Prostate gland (tissue), 2 donors: Measurements from ENCODE around the gene XIRP1. TPM values are rescaled to one million over a fixed set of nuclear protein-coding genes. Genes with fewer than 3 reads are reported as not detected.

Experiments used
- DNase-seq: peaks from one replicate; pipeline ENCODE4 v3.0.0-alpha.2; 2019; ENCODE audit warnings: low spot score
- H3K27ac ChIP-seq, 2 donors: fragments of 200-600 bp; sonication (generic); 2 replicates each; pipeline ENCODE4 v1.5.1; 2017 to 2019
- H3K27me3 ChIP-seq: fragments of 200-600 bp; sonication (generic); replicated peaks from 2 replicates; pipeline ENCODE4 v1.5.1; 2019; ENCODE audit not compliant: insufficient read depth
- H3K36me3 ChIP-seq, 2 donors: fragments of 200-600 bp; sonication (generic); 1 replicate in 1 of 2; 2 replicates in 1 of 2; pipeline versions ENCODE4 v1.5.1 to v1.8.1; 2017 to 2019
- H3K4me1 ChIP-seq: fragments of 200-600 bp; sonication (generic); replicated peaks from 2 replicates; pipeline ENCODE4 v1.5.1; 2019
- H3K4me3 ChIP-seq, 2 donors: fragments of 200-600 bp; sonication (generic); 2 replicates each; pipeline ENCODE4 v1.5.1; 2017 to 2019
- H3K9me3 ChIP-seq: fragments of 200-600 bp; sonication (generic); 2 replicates; pipeline ENCODE4 v1.5.1; 2017
- CTCF ChIP-seq, 4 experiments: fragments of 200-600 bp in 2 of 4; fragments of 450-650 bp in 2 of 4; sonication (generic) in 2 of 4; IDR thresholded peaks; 1 replicate in 3 of 4; 2 replicates in 1 of 4; pipeline ENCODE4 v1.5.1; 2016 to 2019; ENCODE audit warnings: antibody characterized with exemption in 4 of 4, mild to moderate bottlenecking in 2 of 4, moderate library complexity in 2 of 4
- POLR2A ChIP-seq: fragments of 450-650 bp; IDR thresholded peaks from one replicate; pipeline ENCODE4 v1.6.1; 2016; ENCODE audit warnings: antibody characterized with exemption, mild to moderate bottlenecking
- POLR2AphosphoS5 ChIP-seq: sonication (generic); formaldehyde crosslinking; IDR thresholded peaks from one replicate; pipeline ENCODE4 v1.6.1; 2017; ENCODE audit warnings: antibody characterized with exemption
- WGBS: methylation state at CpG from one replicate; pipeline ENCODE4 v1.1.5; 2018; 5-methylcytosine and 5-hydroxymethylcytosine counted together
- intact Hi-C: fragments of 100-400 bp; cut with DNase I; formaldehyde crosslinking; loops from one replicate; pipeline ENCODE4 v1.14.2; 2022
- total RNA-seq, 2 donors: library from RNA; depleted of rRNA; stranded (reverse); fragments of >200 nt; gene quantifications; one replicate each; pipeline ENCODE4 v1.1.0, GENCODE V29; 2016

Gene XIRP1
- total RNA-seq, 2 donors from 2014 or later, result 0.40 to 2.2 TPM

- peak overlapping the region; percentile 11 to 19 for H3K4me3 ChIP-seq
- no peaks in the 10 kb centered on the region for H3K27me3 ChIP-seq
- intact Hi-C loops, result loop anchor here (10.0 kb wide), 1 partner anchor 204 kb away; the partner anchor contains the start of gene SLC25A38
- WGBS, result 4% methylated on average over 42 of the region's 64 CpGs
- peak; percentile 88 for TF ChIP-seq POLR2AphosphoS5
- TF ChIP-seq POLR2A, result peak; percentile 64
- peak in 2 of 4 experiments; percentile 51 to 63 for TF ChIP-seq CTCF (IDR thresholded peaks at IDR 0.05)
- H3K36me3 ChIP-seq, result no peaks in the 10 kb centered on the region
- H3K4me1 ChIP-seq, result peaks cover 4% of the 10 kb centered on the region
- DNase-seq, result peak; percentile 97
- H3K9me3 ChIP-seq, result no peaks in the 10 kb centered on the region
- H3K27ac ChIP-seq, result peak overlapping the region; percentile 93 to 94
Measured at GRCh38 chr3:39180546-39181346, 11.6 kb downstream of the XIRP1 start.

DNA sequence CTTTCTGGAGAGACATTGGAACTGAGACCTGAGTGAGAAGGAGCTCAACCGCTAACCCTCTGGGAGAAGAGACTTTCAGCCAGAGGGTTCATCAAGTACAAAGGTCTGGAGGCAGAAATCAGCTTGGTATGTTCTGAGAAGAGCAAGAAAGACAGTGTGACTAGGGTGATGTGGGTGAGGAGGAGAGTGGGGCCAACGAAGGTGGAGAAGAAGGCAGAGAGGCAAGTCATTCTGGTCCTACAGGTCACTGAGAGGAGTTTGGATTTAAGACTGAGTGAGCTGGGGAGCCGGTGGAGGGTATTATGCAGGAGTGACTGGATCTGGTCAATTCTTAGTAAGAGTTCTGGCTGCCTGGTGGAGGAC is 12.2 kb downstream of the XIRP1 start:
- Histone ChIP-seq H3K9me3 (no peaks in the 10 kb centered on the region), H3K27ac (peak overlapping the region; percentile 93 to 94), H3K4me3 (peak overlapping the region in 1 of 2 donors; percentile 11), H3K4me1 (peaks cover 4% of the 10 kb centered on the region), H3K27me3 (no peaks in the 10 kb centered on the region), H3K36me3 (no peaks in the 10 kb centered on the region)
- TF ChIP-seq POLR2A (no peak), POLR2AphosphoS5 (no peak), CTCF (IDR thresholded peaks at IDR 0.05) (no peak)
- intact Hi-C loops, result loop anchor here (10.0 kb wide), 1 partner anchor 205 kb away; the partner anchor contains the start of gene SLC25A38
- no peak for DNase-seq
- 50% methylated on average over 3 of the region's 3 CpGs for WGBS

DNA sequence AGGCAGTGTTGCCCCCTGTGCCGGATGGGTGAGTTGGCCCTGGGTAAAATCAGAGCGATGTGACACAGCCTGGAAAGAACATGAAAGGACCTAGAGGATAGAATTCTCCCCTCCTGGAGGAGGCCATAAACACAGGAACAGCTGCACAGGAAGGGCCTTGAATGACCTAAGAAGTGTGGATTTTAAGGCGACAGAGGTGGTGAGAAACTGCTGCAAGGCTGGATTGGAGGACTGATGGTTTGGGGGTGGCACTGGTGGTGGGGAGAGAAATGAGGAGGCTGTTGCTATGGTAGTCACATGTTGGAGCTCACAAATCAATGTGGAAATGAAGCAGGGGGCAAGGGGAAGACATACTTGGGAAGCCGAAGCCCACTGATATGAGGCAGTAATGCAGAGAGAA is 13.8 kb downstream of the XIRP1 start:
- WGBS, result 62% methylated on average over 4 of the region's 4 CpGs
- Histone ChIP-seq H3K4me3 (peak overlapping the region; percentile 27 to 34), H3K4me1 (peaks cover 4% of the 10 kb centered on the region), H3K27me3 (no peaks in the 10 kb centered on the region), H3K27ac (peak overlapping the region; percentile 93 to 94), H3K36me3 (no peaks in the 10 kb centered on the region), H3K9me3 (no peaks in the 10 kb centered on the region)
- TF ChIP-seq POLR2A (no peak), CTCF (IDR thresholded peaks at IDR 0.05) (no peak), POLR2AphosphoS5 (no peak)
- intact Hi-C loops, result no loop called here
- no peak for DNase-seq

- Histone ChIP-seq H3K4me1 (peaks cover 4% of the 10 kb centered on the region), H3K36me3 (no peaks in the 10 kb centered on the region), H3K4me3 (peak overlapping the region; percentile 27 to 34), H3K27me3 (no peaks in the 10 kb centered on the region), H3K9me3 (no peaks in the 10 kb centered on the region), H3K27ac (peak overlapping the region; percentile 93 to 94)
- intact Hi-C loops, result no loop called here
- TF ChIP-seq POLR2AphosphoS5 (peak; percentile 83), POLR2A (peak; percentile 84), CTCF (IDR thresholded peaks at IDR 0.05) (no peak)
- peak; percentile 91 for DNase-seq
- under 1% methylated on average over 32 of the region's 32 CpGs for WGBS
Measured at GRCh38 chr3:39177708-39178332, 14.6 kb downstream of the XIRP1 start.
